Activated B cell treated with CpG ODN at 0.5 μM for 24 hours (primary cell): ENCODE results near the gene STH. TPM values are rescaled to one million over a fixed set of nuclear protein-coding genes. Genes with fewer than 3 reads are reported as not detected.

Source experiments
- ATAC-seq: fragments of 200-7000 bp; cut with Tn5 transposase; one replicate; pipeline ENCODE4 v1.10.0; 2021; ENCODE audit warnings: low read depth, mild to moderate bottlenecking, moderate library complexity
- CTCF ChIA-PET: fragments of 350-600 bp; sonication (Branson Sonifier 250); formaldehyde crosslinking; loops from one replicate; lab custom pipeline; 2021; ENCODE audit warnings: antibody characterized with exemption; lab: Charles Lee
- POLR2A ChIA-PET: fragments of 350-600 bp; sonication (Branson Sonifier 250); formaldehyde crosslinking; loops from one replicate; lab custom pipeline; 2021; ENCODE audit warnings: antibody characterized with exemption; lab: Charles Lee
- DNase-seq: peaks from one replicate; pipeline ENCODE4 v3.0.0; 2022
- H3K27ac Mint-ChIP-seq: one replicate; pipeline ENCODE4 v1.8.0; 2020; ENCODE audit warnings: mixed read lengths
- H3K27me3 Mint-ChIP-seq: one replicate; pipeline ENCODE4 v1.8.0; 2021; ENCODE audit warnings: mixed read lengths
- H3K36me3 Mint-ChIP-seq: one replicate; pipeline ENCODE4 v1.8.0; 2021; ENCODE audit warnings: low read depth, mixed read lengths
- H3K4me1 Mint-ChIP-seq: one replicate; pipeline ENCODE4 v1.8.0; 2021; ENCODE audit warnings: mixed read lengths
- H3K4me3 Mint-ChIP-seq: one replicate; pipeline ENCODE4 v1.8.0; 2020; ENCODE audit warnings: mild to moderate bottlenecking, mixed read lengths
- H3K9me3 Mint-ChIP-seq: one replicate; pipeline ENCODE4 v1.8.0; 2020; ENCODE audit warnings: mixed read lengths
- CTCF ChIP-seq: fragments of 200-600 bp; IDR thresholded peaks from one replicate; pipeline ENCODE4 v1.8.0; 2022; ENCODE audit warnings: antibody characterized with exemption, mild to moderate bottlenecking
- intact Hi-C: fragments of 100-400 bp; cut with micrococcal nuclease; formaldehyde crosslinking; loops from one replicate; pipeline ENCODE4 v1.15.1; 2024
- total RNA-seq: library from RNA; stranded (reverse); gene quantifications from 2 replicates; pipeline ENCODE4 v1.2.3, GENCODE V29; 2022

STH gene
- total RNA-seq, 1 donor from 2014 or later: not detected

GRCh38 chr17:45963283-45963682 is 35.8 kb upstream of the STH start:
- no peaks in the 10 kb centered on the region for H3K9me3 Mint-ChIP-seq
- DNase-seq: no peak
- no peaks in the 10 kb centered on the region for H3K4me1 Mint-ChIP-seq
- H3K4me3 Mint-ChIP-seq: no peak overlapping the region
- TF ChIP-seq CTCF: no peak
- H3K27me3 Mint-ChIP-seq: peaks cover 19% of the 10 kb centered on the region
- no peak for ATAC-seq
- ChIA-PET CTCF (no interaction called here), POLR2A (no interaction called here)
- intact Hi-C loops: no loop called here
- H3K27ac Mint-ChIP-seq: no peak overlapping the region
- H3K36me3 Mint-ChIP-seq: no peaks in the 10 kb centered on the region

- H3K27ac Mint-ChIP-seq: no peak overlapping the region
- POLR2A ChIA-PET: no interaction called here
- no peak for DNase-seq
- H3K9me3 Mint-ChIP-seq: no peaks in the 10 kb centered on the region
- no peak for ATAC-seq
- TF ChIP-seq CTCF: no peak
- intact Hi-C loops: no loop called here
- no peaks in the 10 kb centered on the region for H3K4me1 Mint-ChIP-seq
- CTCF ChIA-PET: no interaction called here
- H3K36me3 Mint-ChIP-seq: no peaks in the 10 kb centered on the region
- no peak overlapping the region for H3K4me3 Mint-ChIP-seq
- H3K27me3 Mint-ChIP-seq: peaks cover 19% of the 10 kb centered on the region
Observed at GRCh38 chr17:45963889-45964288, 35.2 kb upstream of the STH start.

- intact Hi-C loops: no loop called here
- TF ChIP-seq CTCF: no peak
- DNase-seq (no peak), ATAC-seq (no peak)
- Mint-ChIP-seq H3K9me3 (no peaks in the 10 kb centered on the region), H3K4me3 (no peak overlapping the region), H3K27ac (no peak overlapping the region), H3K4me1 (no peaks in the 10 kb centered on the region), H3K36me3 (no peaks in the 10 kb centered on the region), H3K27me3 (peaks cover 21% of the 10 kb centered on the region)
- ChIA-PET POLR2A (no interaction called here), CTCF (no interaction called here)
Observed at GRCh38 chr17:45964634-45965033, 34.4 kb upstream of the STH start.

GRCh38 chr17:45965812-45966211 is 33.2 kb upstream of the STH start:
- intact Hi-C loops: no loop called here
- no peak for ATAC-seq
- ChIA-PET POLR2A (no interaction called here), CTCF (interaction anchor here (1.1 kb wide), 1 partner anchor 17 kb away, joined by 3 read pairs; no protein-coding TSS in a partner anchor)
- no peak overlapping the region for H3K4me3 Mint-ChIP-seq
- H3K9me3 Mint-ChIP-seq: no peaks in the 10 kb centered on the region
- no peak overlapping the region for H3K27ac Mint-ChIP-seq
- no peaks in the 10 kb centered on the region for H3K36me3 Mint-ChIP-seq
- H3K27me3 Mint-ChIP-seq: peaks cover 27% of the 10 kb centered on the region
- H3K4me1 Mint-ChIP-seq: no peaks in the 10 kb centered on the region
- TF ChIP-seq CTCF: no peak
- DNase-seq: no peak

- H3K9me3 Mint-ChIP-seq: no peaks in the 10 kb centered on the region
- ChIA-PET CTCF (no interaction called here), POLR2A (no interaction called here)
- DNase-seq: no peak
- peaks cover 27% of the 10 kb centered on the region for H3K27me3 Mint-ChIP-seq
- H3K4me3 Mint-ChIP-seq: no peak overlapping the region
- no peak for TF ChIP-seq CTCF
- no peaks in the 10 kb centered on the region for H3K36me3 Mint-ChIP-seq
- H3K27ac Mint-ChIP-seq: no peak overlapping the region
- no peaks in the 10 kb centered on the region for H3K4me1 Mint-ChIP-seq
- intact Hi-C loops: no loop called here
- no peak for ATAC-seq
Observed at GRCh38 chr17:45966606-45967280, 32.3 kb upstream of the STH start.
